Esophagus squamous epithelium (tissue), 4 donors: ENCODE data around the gene GCLM.

Source experiments
- CTCF ChIP-seq, 6 experiments: fragments of 450-650 bp in 4 of 6; fragments of 200-600 bp in 2 of 6; sonication (generic) in 2 of 6; IDR thresholded peaks; one replicate each; pipeline ENCODE4 v1.5.1; 2016 to 2019; ENCODE audit warnings: antibody characterized with exemption in 6 of 6, mild to moderate bottlenecking in 4 of 6, moderate library complexity in 4 of 6
- POLR2A ChIP-seq, 4 donors: fragments of 450-650 bp; IDR thresholded peaks; one replicate each; pipeline ENCODE4 v1.6.1; 2017; ENCODE audit warnings: antibody characterized with exemption in 4 of 4, mild to moderate bottlenecking in 4 of 4, moderate library complexity in 3 of 4

DNA sequence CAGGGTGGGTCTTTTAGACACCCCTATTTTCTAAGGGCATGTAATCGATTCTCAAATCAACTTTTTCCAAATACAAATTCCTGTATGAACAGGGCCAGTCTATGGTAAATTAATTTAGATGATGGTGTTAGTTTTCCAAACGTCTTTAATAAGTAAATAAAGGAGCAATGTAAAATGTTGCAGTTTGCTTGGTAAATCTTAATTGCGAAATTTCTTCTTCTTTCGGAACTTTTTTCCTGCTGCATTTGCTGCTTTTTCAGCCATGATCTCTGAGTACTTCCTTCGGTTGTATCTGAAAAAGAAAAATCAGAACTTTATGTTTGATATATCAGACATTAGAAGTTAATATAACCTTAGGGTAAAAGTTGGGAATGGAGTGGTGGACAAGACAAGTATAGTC lies 39.6 kb downstream of the GCLM start:
- TF ChIP-seq CTCF (IDR thresholded peaks at IDR 0.05): no peak
- no peak for TF ChIP-seq POLR2A (IDR thresholded peaks at IDR 0.05)
